Measurements from ENCODE around the gene TANK.
"Not testable (repeated sequence)": the region's sequence is repeated elsewhere in the genome, so short reads cannot be mapped to it uniquely, and the experiment has no call there.

Gene TANK

GRCh38 chr2:161160226-161161073, at the start of gene TANK:
Gene TANK, plus strand, starts transcription at chr2:161160428. Its CDS starts 19,235 bp downstream, at chr2:161179663.
- peak; percentile 83 for DNase-seq

GRCh38 chr2:161111531-161111930, 48.7 kb upstream of the TANK start:
- DNase-seq: no peak

- DNase-seq: no peak
Measured at GRCh38 chr2:161112908-161113307, 47.3 kb upstream of the TANK start.

GRCh38 chr2:161113693-161114575, 46.3 kb upstream of the TANK start:
- DNase-seq: no peak

GRCh38 chr2:161115205-161115604, 45.0 kb upstream of the TANK start:
- DNase-seq: no peak

- no peak for DNase-seq
Measured at GRCh38 chr2:161115605-161116380, 44.4 kb upstream of the TANK start.

GRCh38 chr2:161116509-161116908, 43.7 kb upstream of the TANK start:
- DNase-seq: no peak

GRCh38 chr2:161117506-161117905, 42.7 kb upstream of the TANK start:
- DNase-seq: no peak

- DNase-seq: no peak
Measured at GRCh38 chr2:161118722-161119121, 41.5 kb upstream of the TANK start.

- DNase-seq: no peak
Measured at GRCh38 chr2:161119483-161119882, 40.7 kb upstream of the TANK start.

GRCh38 chr2:161120775-161121174, 39.5 kb upstream of the TANK start:
- no peak for DNase-seq

GRCh38 chr2:161121622-161122021, 38.6 kb upstream of the TANK start:
- DNase-seq: no peak

GRCh38 chr2:161122772-161123530, 37.3 kb upstream of the TANK start:
- DNase-seq: no peak

- no peak for DNase-seq
Measured at GRCh38 chr2:161123531-161124030, 36.6 kb upstream of the TANK start.

- no peak for DNase-seq
Measured at GRCh38 chr2:161124201-161124600, 36.0 kb upstream of the TANK start.

GRCh38 chr2:161128885-161129284, 31.3 kb upstream of the TANK start:
- DNase-seq: no peak

- no peak for DNase-seq
Measured at GRCh38 chr2:161130354-161130753, 29.9 kb upstream of the TANK start.

GRCh38 chr2:161131074-161131680, 29.1 kb upstream of the TANK start:
- DNase-seq: no peak

GRCh38 chr2:161131804-161132203, 28.4 kb upstream of the TANK start:
- no peak for DNase-seq

GRCh38 chr2:161132384-161132783, 27.8 kb upstream of the TANK start:
- DNase-seq: not testable (repeated sequence)

- DNase-seq: no peak
Measured at GRCh38 chr2:161133366-161133765, 26.9 kb upstream of the TANK start.

All from NCI-H1048 (cell line).